GM21576 (cell line): Measurements from ENCODE around the gene ZNF653.

Experiments
- ATAC-seq: cut with Tn5 transposase; IDR thresholded peaks from one replicate; pipeline ENCODE4 v1.9.1; 2021; ENCODE audit warnings: mild to moderate bottlenecking, moderate library complexity; ENCODE audit not compliant: unreplicated experiment

The ZNF653 gene

DNA sequence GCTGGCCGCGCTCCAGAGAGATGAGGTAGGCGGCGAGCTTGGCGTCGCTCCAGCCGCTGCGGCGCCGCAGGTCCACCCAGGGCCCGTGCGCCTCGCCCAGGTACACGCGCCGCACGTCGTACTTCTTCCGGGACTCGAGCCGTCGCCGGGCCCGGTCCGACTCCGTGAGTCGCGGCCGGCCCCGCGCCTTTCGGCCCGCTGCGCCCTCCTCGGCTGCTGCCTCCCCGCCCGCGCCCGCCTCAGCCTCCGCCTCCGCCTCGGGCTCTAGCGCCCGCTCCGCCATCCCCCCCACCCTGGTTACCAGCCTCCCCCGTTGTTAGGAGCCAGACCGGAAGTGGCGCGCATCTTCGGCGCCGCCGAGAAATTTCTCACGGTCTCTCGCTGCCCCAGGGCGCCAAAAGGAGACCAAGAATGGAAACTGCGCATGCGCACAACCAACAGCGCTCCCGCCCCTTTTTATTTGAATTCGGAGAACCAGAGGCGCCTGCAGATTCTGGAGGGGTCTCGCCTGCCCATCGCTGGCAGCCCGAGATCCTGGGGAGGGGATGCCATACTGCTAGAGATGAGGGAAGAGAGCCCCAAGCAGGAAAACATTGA lies at the start of gene ZNF653:
Gene ZNF653 (minus strand): TSS at position 336 of the 597 bp plus-strand sequence. CDS start 53 bp downstream, at position 283.
- ATAC-seq = peak; percentile 47

DNA sequence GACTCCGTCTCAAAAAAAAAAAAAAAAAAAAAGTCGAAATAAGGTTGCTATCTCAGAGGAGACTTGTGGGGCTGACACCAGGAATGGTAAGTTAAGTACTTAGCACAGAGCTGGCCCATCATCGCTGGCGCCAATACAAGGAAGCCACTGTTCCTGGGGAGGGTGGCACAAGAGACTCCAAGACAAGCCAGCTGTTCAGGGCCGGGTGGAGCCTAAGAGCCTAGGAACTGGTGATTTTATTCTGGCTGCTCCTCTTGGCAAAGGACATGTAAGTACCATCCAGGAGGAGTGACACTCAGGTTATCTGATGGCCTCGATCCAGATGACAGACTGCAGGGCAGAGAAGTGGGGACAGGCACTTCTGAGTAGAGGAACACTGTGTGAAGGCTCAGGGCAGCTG lies 49.6 kb upstream of the ZNF653 start:
- no peak for ATAC-seq

- ATAC-seq = no peak
Observed at GRCh38 chr19:11554160-11554559, 48.5 kb upstream of the ZNF653 start.

DNA sequence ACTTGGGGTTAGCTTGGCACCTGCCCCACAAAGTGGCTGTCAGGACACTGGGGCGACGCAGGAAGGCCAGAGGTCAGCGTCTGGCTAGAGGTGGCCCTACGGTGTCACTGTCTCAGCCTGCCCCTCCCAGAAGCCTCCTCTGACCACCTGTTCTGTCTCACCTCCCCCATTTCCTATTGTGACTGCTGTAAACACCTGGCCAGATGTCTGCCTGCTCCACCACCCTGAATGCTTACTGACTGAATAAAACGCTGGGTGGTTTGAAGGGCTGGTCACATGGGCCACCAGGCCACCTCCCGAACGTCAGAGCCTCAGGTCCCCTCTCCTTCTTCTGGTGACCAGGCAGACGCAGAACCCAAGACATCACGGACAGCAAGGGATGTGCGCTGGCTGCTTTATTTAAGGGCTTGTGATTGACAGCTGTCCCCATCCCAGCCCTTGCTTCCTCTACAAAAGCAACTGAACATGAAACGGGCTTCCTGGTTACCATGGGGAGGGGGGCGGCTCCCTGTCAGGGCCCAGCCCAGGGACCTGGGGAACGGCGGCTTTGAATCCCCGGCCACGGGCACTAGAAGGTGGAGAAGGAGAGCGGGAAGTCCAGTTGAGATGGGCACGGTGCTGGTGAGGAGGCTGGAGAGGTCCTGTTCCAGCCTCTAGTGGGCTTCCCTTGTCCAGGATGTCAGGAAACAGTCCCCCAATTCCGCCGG lies 47.2 kb upstream of the ZNF653 start:
- no peak for ATAC-seq

- no peak for ATAC-seq
Observed at GRCh38 chr19:11551603-11552235, 46.1 kb upstream of the ZNF653 start.

DNA sequence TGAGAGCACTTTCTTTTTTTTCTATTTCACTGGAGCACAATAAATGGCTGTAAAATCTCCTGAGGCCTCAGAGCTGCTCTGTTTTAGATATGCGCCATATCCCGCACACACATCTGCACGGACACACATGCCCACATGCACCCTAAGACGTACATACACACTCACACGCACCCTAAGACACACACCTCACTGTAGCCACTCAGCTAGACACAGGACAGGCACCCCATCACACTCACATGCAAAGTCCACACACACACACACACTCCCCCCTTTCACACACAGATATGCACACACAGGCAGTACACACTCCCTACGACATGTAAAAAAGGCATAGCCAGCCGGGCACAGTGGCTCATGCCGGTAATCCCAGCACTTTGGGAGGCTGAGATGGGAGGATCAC lies 44.6 kb upstream of the ZNF653 start:
- no peak for ATAC-seq

DNA sequence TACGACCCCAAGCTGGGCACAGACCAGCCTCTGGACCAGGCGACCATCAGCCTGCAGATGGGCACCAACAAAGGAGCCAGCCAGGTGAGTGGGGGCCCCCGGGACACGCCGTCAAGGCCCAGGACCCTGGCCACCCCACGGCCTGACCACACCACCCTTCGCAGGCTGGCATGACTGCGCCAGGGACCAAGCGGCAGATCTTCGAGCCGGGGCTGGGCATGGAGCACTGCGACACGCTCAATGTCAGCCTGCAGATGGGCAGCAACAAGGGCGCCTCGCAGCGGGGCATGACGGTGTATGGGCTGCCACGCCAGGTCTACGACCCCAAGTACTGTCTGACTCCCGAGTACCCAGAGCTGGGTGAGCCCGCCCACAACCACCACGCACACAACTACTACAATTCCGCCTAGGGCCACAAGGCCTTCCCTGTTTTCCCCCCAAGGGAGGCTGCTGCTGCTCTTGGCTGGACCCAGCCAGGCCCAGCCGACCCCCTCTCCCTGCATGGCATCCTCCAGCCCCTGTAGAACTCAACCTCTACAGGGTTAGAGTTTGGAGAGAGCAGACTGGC lies 43.8 kb upstream of the ZNF653 start:
- ATAC-seq = no peak

- ATAC-seq = no peak
Observed at GRCh38 chr19:11547929-11548700, 42.5 kb upstream of the ZNF653 start.

DNA sequence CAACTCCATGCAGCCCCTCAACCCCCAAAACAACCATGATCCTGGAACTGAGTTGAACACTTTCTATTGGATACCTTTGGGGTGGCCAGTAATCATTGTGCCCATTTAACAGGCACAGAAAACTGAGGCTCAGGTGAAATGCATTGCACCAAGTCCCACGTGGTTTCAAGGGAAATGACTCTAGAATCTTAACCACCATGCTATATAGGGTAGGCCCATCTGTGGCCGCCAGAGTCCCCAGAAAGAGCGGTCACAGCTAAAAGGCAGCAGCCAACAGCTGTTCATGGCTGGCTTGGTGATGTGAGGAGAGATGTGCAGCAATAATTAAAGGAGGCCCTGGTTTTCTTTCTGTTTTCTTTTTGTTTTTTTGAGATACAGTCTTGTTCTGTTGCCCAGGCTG lies 35.6 kb upstream of the ZNF653 start:
- no peak for ATAC-seq

- no peak for ATAC-seq
Observed at GRCh38 chr19:11540645-11541044, 35.0 kb upstream of the ZNF653 start.

- ATAC-seq = no peak
Observed at GRCh38 chr19:11539495-11540365, 34.1 kb upstream of the ZNF653 start.

DNA sequence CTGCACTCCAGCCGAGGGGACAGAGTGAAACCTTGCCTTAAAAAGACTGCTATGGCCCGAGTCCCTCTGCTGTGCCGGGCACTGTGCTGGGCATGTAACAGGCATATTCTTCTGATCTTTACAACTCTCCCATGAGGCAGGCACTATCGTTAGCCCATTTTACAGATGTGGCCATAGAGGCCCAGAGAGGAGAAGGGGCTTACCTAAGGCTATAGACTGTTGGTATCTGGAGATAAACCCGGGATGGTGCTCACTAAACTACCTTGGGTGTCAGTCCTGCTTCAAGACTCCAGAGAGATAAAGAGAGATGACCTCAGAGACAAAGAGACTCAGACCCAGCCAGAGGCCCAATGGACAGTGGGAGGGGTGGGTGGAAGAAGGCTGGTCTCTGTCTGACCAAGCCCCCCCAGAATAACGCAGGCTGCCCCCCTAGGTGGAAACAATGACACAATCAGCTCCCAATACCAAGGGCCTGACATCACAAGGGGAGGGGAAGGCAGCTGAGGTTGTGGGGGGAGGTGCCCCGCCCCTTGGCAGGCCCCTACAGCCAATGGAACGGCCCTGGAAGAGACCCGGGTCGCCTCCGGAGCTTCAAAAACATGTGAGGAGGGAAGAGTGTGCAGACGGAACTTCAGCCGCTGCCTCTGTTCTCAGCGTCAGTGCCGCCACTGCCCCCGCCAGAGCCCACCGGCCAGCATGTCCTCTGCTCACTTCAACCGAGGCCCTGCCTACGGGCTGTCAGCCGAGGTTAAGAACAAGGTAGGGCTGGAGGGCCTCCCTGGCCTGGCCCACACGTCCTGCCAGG lies 32.8 kb upstream of the ZNF653 start, which contains the start of gene CNN1:
Gene CNN1 (plus strand): TSS at position 620 of the 805 bp plus-strand sequence. CDS start 77 bp downstream, at position 697.
- no peak for ATAC-seq

DNA sequence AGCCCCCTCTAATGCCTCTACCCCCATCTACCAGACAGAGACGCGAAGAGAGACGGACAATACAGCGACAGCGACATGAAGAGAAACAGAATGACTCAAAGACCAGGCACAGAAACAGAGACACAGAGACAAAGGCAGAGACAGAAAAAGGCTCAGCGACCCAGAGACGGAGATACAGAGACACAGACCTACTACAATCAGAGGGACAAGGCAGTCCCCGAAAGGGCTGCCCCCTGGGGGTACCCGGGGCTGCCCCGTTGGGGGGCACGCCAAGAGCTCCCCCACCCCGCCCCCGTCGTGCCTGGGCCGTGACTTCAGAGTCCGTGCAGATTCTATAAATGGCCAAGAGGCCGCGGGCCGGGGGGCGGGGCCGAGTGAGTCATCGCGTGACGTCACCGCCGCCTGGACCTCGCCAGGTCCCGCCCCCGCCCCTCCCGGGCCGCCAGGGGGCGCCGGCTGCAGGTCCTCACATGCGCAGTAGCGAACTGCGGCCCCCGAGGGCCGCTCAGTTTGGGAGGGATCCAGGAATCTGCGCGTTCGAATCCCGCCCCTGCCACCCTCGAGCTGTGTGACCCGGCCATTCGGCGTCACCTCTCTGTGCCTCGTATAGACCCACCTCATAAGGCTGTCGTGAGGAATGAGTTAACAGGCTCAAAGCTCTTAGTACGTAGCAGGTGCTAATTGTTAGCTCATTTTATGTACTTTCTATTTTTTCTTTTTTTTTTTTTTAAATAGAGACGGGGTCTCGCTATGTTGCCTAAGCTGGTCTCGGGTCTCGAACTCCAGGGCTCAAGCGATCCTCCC lies 30.4 kb upstream of the ZNF653 start:
- ATAC-seq = peak; percentile 57

DNA sequence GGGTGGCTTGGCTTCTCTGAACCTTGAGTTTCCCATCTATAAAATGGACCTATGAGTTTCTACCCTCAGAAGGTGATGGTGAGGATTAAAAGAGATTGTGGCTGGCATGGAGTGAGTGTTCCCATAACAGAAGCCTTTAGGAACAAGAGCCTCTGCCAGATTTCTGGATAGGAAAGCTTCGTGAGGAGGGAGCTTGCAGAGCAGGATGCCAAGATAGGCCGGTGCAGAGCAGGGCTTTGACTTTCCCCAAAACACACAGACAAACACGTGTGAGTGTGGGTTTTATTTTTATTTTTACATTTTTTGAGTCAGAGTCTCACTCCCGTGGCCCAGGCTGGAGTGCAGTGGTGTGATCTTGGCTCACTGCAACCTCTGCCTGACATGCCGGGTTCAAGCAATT lies 29.3 kb upstream of the ZNF653 start:
- no peak for ATAC-seq

GRCh38 chr19:11534538-11534937 lies 28.9 kb upstream of the ZNF653 start:
- ATAC-seq = no peak

GRCh38 chr19:11530432-11530831 lies 24.8 kb upstream of the ZNF653 start:
- no peak for ATAC-seq

DNA sequence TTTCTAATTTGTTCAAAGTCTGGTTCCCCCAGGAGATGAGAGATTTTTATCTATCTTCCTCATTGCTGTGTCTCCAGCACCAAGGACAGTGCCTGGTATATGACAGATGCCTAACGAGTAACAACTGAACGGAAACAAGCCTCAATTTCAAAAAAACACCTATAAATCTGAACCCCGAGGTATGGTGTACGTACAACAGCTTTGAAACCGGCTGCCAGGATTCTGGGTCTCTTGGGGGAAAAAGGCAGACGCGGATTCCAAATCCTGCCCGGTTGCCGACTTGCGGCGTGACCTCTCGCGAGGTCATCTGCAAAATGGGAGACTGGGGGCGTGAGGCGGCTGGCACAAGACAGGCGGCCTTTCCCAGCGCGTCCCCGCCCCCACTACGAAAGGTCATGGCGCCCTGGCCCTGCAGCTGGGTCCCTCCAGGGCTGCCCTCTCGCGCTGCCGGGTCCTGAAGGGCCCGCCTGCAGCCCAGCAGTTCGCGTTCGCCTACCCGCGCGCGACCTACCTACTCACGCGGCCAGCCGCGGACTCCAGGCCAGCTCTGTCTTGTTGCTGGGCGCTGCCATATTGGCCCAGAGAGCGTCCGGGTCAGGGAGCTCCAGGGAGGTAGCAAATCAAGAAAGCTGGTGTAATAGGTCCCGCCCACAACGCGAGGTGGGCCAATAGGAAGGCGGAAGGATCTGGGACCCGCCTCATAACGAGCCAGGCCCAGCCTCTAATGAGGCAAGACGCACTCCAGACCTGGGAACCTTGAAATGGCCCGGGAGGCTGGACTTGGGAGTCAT lies 23.1 kb upstream of the ZNF653 start, which contains the start of gene ECSIT:
Gene ECSIT (minus strand): TSS at position 584 of the 791 bp plus-strand sequence. CDS start 9,964 bp downstream, outside the sequence.
- peak; percentile 93 for ATAC-seq
